ENCODE results near the gene THOC5.

GRCh38 chr22:29478326-29479276, 75.0 kb downstream of the THOC5 start:
- TF ChIP-seq CTCF (IDR thresholded peaks at IDR 0.05; ENCODE audit: low read depth, low read length, poor library complexity, severe bottlenecking) (no peak), EZH2phosphoT487 (IDR thresholded peaks at IDR 0.05; ENCODE audit: borderline replicate concordance, low read length) (no peak)
